ENCODE results near the gene S1PR1. TPM values are rescaled to one million over a fixed set of nuclear protein-coding genes. Genes with fewer than 3 reads are reported as not detected.
A peak's percentile ranks its signal among the peaks of the same experiment; 100 is the strongest.

The S1PR1 gene
- polyA plus RNA-seq, 3 donors: 0.36 to 0.64 (median 0.43) TPM

- Histone ChIP-seq H3K79me2 (ENCODE audit: insufficient read depth, low read length) (no peaks in the 10 kb centered on the region), H3K27me3 (ENCODE audit: control insufficient read depth in 2 of 2, insufficient read depth in 2 of 2, low read length in 2 of 2) (no peaks in the 10 kb centered on the region), H3K27ac (ENCODE audit: low read depth in 1 of 2, low read length in 2 of 2) (peak overlapping the region in 1 of 2 donors; percentile 55), H3K4me2 (replicated peaks; ENCODE audit: extremely low read depth, low read length, poor library complexity, severe bottlenecking) (no peak overlapping the region), H2AFZ (ENCODE audit: insufficient read depth, low read depth, low read length, poor library complexity, severe bottlenecking) (no peak overlapping the region), H3K9me3 (replicated peaks in 1 of 2; ENCODE audit: control insufficient read depth in 1 of 2, insufficient read depth in 1 of 2, low read length in 2 of 2) (no peaks in the 10 kb centered on the region), H3K36me3 (replicated peaks in 1 of 2; ENCODE audit: control insufficient read depth in 1 of 2, insufficient read depth in 2 of 2, low read length in 2 of 2) (no peaks in the 10 kb centered on the region), H4K20me1 (ENCODE audit: insufficient read depth, low read length) (no peaks in the 10 kb centered on the region), H3K9ac (ENCODE audit: insufficient read depth, low read length, poor library complexity, severe bottlenecking) (no peak overlapping the region), H3K4me1 (ENCODE audit: control insufficient read depth in 1 of 2, insufficient read depth in 2 of 2, low read length in 2 of 2) (peaks cover 38 to 48% of the 10 kb centered on the region in 2 donors), H3K4me3 (replicated peaks in 1 of 3; ENCODE audit: low read depth in 2 of 3, low read length in 3 of 3) (no peak overlapping the region)
- peaks cover 45% of the 10 kb centered on the region for H3K4me1 Mint-ChIP-seq
- DNase-seq: no peak
- WGBS (ENCODE audit: insufficient coverage): 90% methylated on average over 1 of the region's 4 CpGs
- intact Hi-C loops (cut with micrococcal nuclease): no loop called here
- H3K27ac Mint-ChIP-seq: peak overlapping the region in 2 of 7 donors; percentile 16 to 45
- no peak overlapping the region for H3K4me3 Mint-ChIP-seq
- H3K27me3 Mint-ChIP-seq (ENCODE audit: low read depth in 3 of 3): peaks cover 0 to 3% (median 2%) of the 10 kb centered on the region in 3 donors
- H3K36me3 Mint-ChIP-seq: peaks cover 0 to 1% of the 10 kb centered on the region in 2 donors
- TF ChIP-seq, protein P1, sequence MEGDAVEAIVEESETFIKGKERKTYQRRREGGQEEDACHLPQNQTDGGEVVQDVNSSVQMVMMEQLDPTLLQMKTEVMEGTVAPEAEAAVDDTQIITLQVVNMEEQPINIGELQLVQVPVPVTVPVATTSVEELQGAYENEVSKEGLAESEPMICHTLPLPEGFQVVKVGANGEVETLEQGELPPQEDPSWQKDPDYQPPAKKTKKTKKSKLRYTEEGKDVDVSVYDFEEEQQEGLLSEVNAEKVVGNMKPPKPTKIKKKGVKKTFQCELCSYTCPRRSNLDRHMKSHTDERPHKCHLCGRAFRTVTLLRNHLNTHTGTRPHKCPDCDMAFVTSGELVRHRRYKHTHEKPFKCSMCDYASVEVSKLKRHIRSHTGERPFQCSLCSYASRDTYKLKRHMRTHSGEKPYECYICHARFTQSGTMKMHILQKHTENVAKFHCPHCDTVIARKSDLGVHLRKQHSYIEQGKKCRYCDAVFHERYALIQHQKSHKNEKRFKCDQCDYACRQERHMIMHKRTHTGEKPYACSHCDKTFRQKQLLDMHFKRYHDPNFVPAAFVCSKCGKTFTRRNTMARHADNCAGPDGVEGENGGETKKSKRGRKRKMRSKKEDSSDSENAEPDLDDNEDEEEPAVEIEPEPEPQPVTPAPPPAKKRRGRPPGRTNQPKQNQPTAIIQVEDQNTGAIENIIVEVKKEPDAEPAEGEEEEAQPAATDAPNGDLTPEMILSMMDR (IDR thresholded peaks at IDR 0.05): no peak
- H3K9me3 Mint-ChIP-seq: peaks cover 0 to 3% (median 0%) of the 10 kb centered on the region in 7 donors
Measured at GRCh38 chr1:101190441-101190840, 46.4 kb upstream of the S1PR1 start.

DNA sequence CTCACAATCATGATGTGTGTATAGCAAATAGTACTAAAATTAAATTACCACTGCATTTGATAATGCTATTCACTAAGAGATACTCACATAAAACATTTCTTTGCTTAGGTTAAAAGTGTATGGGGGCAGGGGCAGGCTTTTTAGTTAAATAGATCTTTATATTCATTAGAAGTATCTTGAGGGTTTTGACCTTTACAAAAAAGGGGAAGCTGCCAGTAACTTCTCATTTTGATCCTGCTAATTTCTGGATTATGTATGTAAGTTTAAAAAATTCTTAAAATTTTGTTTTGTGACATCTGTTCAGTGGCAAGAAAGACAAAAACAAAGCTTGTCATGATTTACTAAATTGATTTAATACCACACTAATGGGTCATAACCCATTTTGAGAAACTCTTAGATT, 45.8 kb upstream of the S1PR1 start:
- intact Hi-C loops (cut with micrococcal nuclease): no loop called here
- Mint-ChIP-seq H3K27ac (peak overlapping the region in 4 of 7 donors; percentile 16 to 77 (median 62)), H3K4me1 (peaks cover 45% of the 10 kb centered on the region)

More for the DNA sequence above, 45.8 kb upstream of the S1PR1 start:
- peak; percentile 6 to 56 (median 27) for DNase-seq
- peaks cover 0 to 3% (median 2%) of the 10 kb centered on the region in 3 donors for H3K27me3 Mint-ChIP-seq (ENCODE audit: low read depth in 3 of 3)
- H3K4me2 ChIP-seq (replicated peaks; ENCODE audit: extremely low read depth, low read length, poor library complexity, severe bottlenecking): peak overlapping the region; percentile 28
- peak overlapping the region in 1 of 2 donors; percentile 55 for H3K27ac ChIP-seq (ENCODE audit: low read depth in 1 of 2, low read length in 2 of 2)
- peaks cover 0 to 3% (median 0%) of the 10 kb centered on the region in 7 donors for H3K9me3 Mint-ChIP-seq
- H3K36me3 ChIP-seq (replicated peaks in 1 of 2; ENCODE audit: control insufficient read depth in 1 of 2, insufficient read depth in 2 of 2, low read length in 2 of 2): no peaks in the 10 kb centered on the region
- H3K4me1 ChIP-seq (ENCODE audit: control insufficient read depth in 1 of 2, insufficient read depth in 2 of 2, low read length in 2 of 2): peaks cover 38 to 48% of the 10 kb centered on the region in 2 donors
- H2AFZ ChIP-seq (ENCODE audit: insufficient read depth, low read depth, low read length, poor library complexity, severe bottlenecking): no peak overlapping the region
- no peaks in the 10 kb centered on the region for H4K20me1 ChIP-seq (ENCODE audit: insufficient read depth, low read length)
- H3K9me3 ChIP-seq (replicated peaks in 1 of 2; ENCODE audit: control insufficient read depth in 1 of 2, insufficient read depth in 1 of 2, low read length in 2 of 2): no peaks in the 10 kb centered on the region
- no peak overlapping the region for H3K9ac ChIP-seq (ENCODE audit: insufficient read depth, low read length, poor library complexity, severe bottlenecking)
- H3K36me3 Mint-ChIP-seq: peaks cover 0 to 1% of the 10 kb centered on the region in 2 donors
- H3K79me2 ChIP-seq (ENCODE audit: insufficient read depth, low read length): no peaks in the 10 kb centered on the region
- TF ChIP-seq, protein P1 (IDR thresholded peaks at IDR 0.05): no peak
- H3K4me3 Mint-ChIP-seq: no peak overlapping the region
- no peaks in the 10 kb centered on the region for H3K27me3 ChIP-seq (ENCODE audit: control insufficient read depth in 2 of 2, insufficient read depth in 2 of 2, low read length in 2 of 2)
- no peak overlapping the region for H3K4me3 ChIP-seq (replicated peaks in 1 of 3; ENCODE audit: low read depth in 2 of 3, low read length in 3 of 3)
